Measurements from ENCODE around the gene MECP2. TPM values are rescaled to one million over a fixed set of nuclear protein-coding genes. Genes with fewer than 3 reads are reported as not detected.
A peak's percentile ranks its signal among the peaks of the same experiment; 100 is the strongest.

Gene MECP2
- total and polyA plus RNA-seq, 2 of the 13 experiments (the other 11 are each of a cell fraction or from before 2014, with no cell fraction given): 7.9 to 18.1 TPM

GRCh38 chrX:154138857-154139256 lies 41.3 kb upstream of the MECP2 start:
- Histone ChIP-seq H2AFZ (ENCODE audit: low read length) (no peak overlapping the region), H3K27me3 (ENCODE audit: control insufficient read depth in 1 of 2, insufficient read depth in 2 of 2, low read length in 2 of 2) (no peaks in the 10 kb centered on the region; a peak in 1 of 5 replicates), H3K4me2 (ENCODE audit: low read depth, low read length) (peak overlapping the region; percentile 61), H3K9ac (ENCODE audit: insufficient read depth, low read depth, low read length) (no peak overlapping the region), H4K20me1 (ENCODE audit: insufficient read depth, low read length) (no peaks in the 10 kb centered on the region), H3K4me1 (ENCODE audit: insufficient read depth, low read length) (peaks cover 26% of the 10 kb centered on the region), H3K4me3 (replicated peaks in 1 of 3; ENCODE audit: insufficient read depth in 1 of 3, low read depth in 2 of 3, low read length in 3 of 3) (peak overlapping the region in 1 of 3 experiments; percentile 28; a peak in 1 of 6 replicates), H3K9me3 (ENCODE audit: low read length) (no peaks in the 10 kb centered on the region), H3K27ac (ENCODE audit: extremely low read length, insufficient read depth, low read length) (no peak overlapping the region), H3K36me3 (replicated peaks in 1 of 2; ENCODE audit: control insufficient read depth in 1 of 2, insufficient read depth in 2 of 2, low read length in 2 of 2) (no peaks in the 10 kb centered on the region), H3K79me2 (ENCODE audit: insufficient read depth, low read length) (no peaks in the 10 kb centered on the region)
- peak; percentile 59; the same call in 1 of the 2 replicates for TF ChIP-seq CEBPB (IDR thresholded peaks at IDR 0.05; ENCODE audit: borderline replicate concordance, low read depth, low read length)
- 0 out of 2 replicates have a peak, but pooled peaks have one; percentile 29 for TF ChIP-seq CEBPG (CRISPR knock-in tag; IDR thresholded peaks at IDR 0.05)
- TF ChIP-seq THAP11 (CRISPR knock-in tag; IDR thresholded peaks at IDR 0.05): no peak
- intact Hi-C loops (cut with micrococcal nuclease; ENCODE audit: unreplicated experiment): no loop called here
- DNase-seq (ENCODE audit: low spot score) (peak; percentile 3), FAIRE-seq (no peak), ATAC-seq (no peak; the same call in 2 of the 3 replicates)
- CTCF ChIA-PET (ENCODE audit: low intra/inter-chr PET ratio, low total read pairs): no interaction called here
- WGBS (ENCODE audit: low lambda C conversion rate): 20% methylated on average over 9 of the region's 10 CpGs
- no TSS peak for BruUV-seq (replicated peaks)
- POLR2A ChIA-PET: no interaction called here
- in situ Hi-C loops (cut with HindIII; ENCODE audit: extremely low pct_ligation_motif_present, low pct_unique_long_range_greater_than_20kb): no loop called here

DNA sequence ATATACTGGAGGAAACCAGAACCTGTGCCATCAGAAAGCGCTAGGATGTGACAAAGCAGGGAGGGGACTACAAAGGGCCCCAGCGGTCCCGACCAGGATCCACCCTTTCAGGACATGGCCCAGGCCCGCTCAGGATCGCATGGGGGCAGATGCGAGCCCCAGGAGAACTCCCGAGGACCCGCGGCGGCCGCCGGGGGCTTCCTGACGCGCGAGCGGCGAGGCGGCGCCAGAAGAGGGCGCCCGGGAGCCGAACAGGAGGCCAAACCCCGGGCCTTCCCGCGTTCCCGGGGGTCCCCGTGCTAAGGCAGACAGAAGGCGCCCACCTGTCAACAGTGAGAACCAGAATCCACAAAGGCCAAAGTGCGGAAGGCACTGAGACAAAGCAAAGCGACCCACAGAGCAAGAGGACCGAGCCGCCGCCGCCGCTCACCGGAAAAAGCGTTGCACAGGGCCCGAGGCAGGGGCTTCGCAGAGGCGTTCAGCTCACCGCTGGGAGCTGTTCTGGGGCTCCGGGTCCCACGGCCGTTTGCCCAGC lies 39.2 kb upstream of the MECP2 start:
- ATAC-seq (peak; percentile 91), DNase-seq (ENCODE audit: low spot score) (peak; percentile 45), FAIRE-seq (no peak)
- ChIA-PET POLR2A (no interaction called here), CTCF (ENCODE audit: low intra/inter-chr PET ratio, low total read pairs) (interaction anchor here (1.0 to 1.1 kb wide), 2 partner anchors 172 to 398 kb away, joined by 3 to 7 read pairs; no protein-coding TSS in a partner anchor)
- H3K36me3 ChIP-seq (replicated peaks in 1 of 2; ENCODE audit: control insufficient read depth in 1 of 2, insufficient read depth in 2 of 2, low read length in 2 of 2): no peaks in the 10 kb centered on the region
- no peaks in the 10 kb centered on the region for H3K79me2 ChIP-seq (ENCODE audit: insufficient read depth, low read length)
- no peak overlapping the region for H3K27ac ChIP-seq (ENCODE audit: extremely low read length, insufficient read depth, low read length)
- 40% methylated on average over 1 of the region's 44 CpGs for WGBS (ENCODE audit: low lambda C conversion rate)
- no peaks in the 10 kb centered on the region; a peak in 1 of 5 replicates for H3K27me3 ChIP-seq (ENCODE audit: control insufficient read depth in 1 of 2, insufficient read depth in 2 of 2, low read length in 2 of 2)
- no peaks in the 10 kb centered on the region for H4K20me1 ChIP-seq (ENCODE audit: insufficient read depth, low read length)
- peak overlapping the region; percentile 60 for H3K4me2 ChIP-seq (ENCODE audit: low read depth, low read length)
- no peaks in the 10 kb centered on the region for H3K9me3 ChIP-seq (ENCODE audit: low read length)
- intact Hi-C loops (cut with micrococcal nuclease; ENCODE audit: unreplicated experiment): no loop called here
- H3K9ac ChIP-seq (ENCODE audit: insufficient read depth, low read depth, low read length): 0 out of 2 replicates have a peak overlapping the region, but pooled peaks have one; percentile 8
- in situ Hi-C loops (cut with HindIII; ENCODE audit: extremely low pct_ligation_motif_present, low pct_unique_long_range_greater_than_20kb): no loop called here
- H3K4me3 ChIP-seq (replicated peaks in 1 of 3; ENCODE audit: insufficient read depth in 1 of 3, low read depth in 2 of 3, low read length in 3 of 3): peak overlapping the region in 1 of 3 experiments; percentile 15; a peak in 1 of 6 replicates
- peaks cover 33% of the 10 kb centered on the region for H3K4me1 ChIP-seq (ENCODE audit: insufficient read depth, low read length)
- H2AFZ ChIP-seq (ENCODE audit: low read length): no peak overlapping the region
- no TSS peak for BruUV-seq (replicated peaks)
- TF ChIP-seq RAD21 (CRISPR knock-in tag; IDR thresholded peaks at IDR 0.05) (peak; percentile 80), GFI1 (CRISPR knock-in tag; IDR thresholded peaks at IDR 0.05; ENCODE audit: borderline replicate concordance) (0 out of 2 replicates have a peak, but pooled peaks have one; percentile 19), ZSCAN25 (CRISPR knock-in tag; IDR thresholded peaks at IDR 0.05) (no peak), RNF2 (conservative IDR thresholded peaks at IDR 0.05; ENCODE audit: low read depth) (peak; percentile 53), SOX5 (CRISPR knock-in tag; IDR thresholded peaks at IDR 0.05; ENCODE audit: borderline replicate concordance) (peak; percentile 15; the same call in 1 of the 2 replicates), ZBTB42 (CRISPR knock-in tag; IDR thresholded peaks at IDR 0.05) (no peak), YY1 (IDR thresholded peaks at IDR 0.05; ENCODE audit: insufficient read depth, insufficient replicate concordance, low read depth, low read length) (peak; percentile 15), FOXK1 (CRISPR knock-in tag; IDR thresholded peaks at IDR 0.05; ENCODE audit: borderline replicate concordance, low read depth) (no peak), PATZ1 (CRISPR knock-in tag; IDR thresholded peaks at IDR 0.05) (peak; percentile 51)
- TF ChIP-seq, protein P1, sequence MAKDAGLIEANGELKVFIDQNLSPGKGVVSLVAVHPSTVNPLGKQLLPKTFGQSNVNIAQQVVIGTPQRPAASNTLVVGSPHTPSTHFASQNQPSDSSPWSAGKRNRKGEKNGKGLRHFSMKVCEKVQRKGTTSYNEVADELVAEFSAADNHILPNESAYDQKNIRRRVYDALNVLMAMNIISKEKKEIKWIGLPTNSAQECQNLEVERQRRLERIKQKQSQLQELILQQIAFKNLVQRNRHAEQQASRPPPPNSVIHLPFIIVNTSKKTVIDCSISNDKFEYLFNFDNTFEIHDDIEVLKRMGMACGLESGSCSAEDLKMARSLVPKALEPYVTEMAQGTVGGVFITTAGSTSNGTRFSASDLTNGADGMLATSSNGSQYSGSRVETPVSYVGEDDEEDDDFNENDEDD (CRISPR knock-in tag; IDR thresholded peaks at IDR 0.05; ENCODE audit: borderline replicate concordance): 0 out of 2 replicates have a peak, but pooled peaks have one; percentile 22
- TF ChIP-seq, protein P2, sequence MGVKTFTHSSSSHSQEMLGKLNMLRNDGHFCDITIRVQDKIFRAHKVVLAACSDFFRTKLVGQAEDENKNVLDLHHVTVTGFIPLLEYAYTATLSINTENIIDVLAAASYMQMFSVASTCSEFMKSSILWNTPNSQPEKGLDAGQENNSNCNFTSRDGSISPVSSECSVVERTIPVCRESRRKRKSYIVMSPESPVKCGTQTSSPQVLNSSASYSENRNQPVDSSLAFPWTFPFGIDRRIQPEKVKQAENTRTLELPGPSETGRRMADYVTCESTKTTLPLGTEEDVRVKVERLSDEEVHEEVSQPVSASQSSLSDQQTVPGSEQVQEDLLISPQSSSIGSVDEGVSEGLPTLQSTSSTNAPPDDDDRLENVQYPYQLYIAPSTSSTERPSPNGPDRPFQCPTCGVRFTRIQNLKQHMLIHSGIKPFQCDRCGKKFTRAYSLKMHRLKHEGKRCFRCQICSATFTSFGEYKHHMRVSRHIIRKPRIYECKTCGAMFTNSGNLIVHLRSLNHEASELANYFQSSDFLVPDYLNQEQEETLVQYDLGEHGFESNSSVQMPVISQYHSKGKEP (CRISPR knock-in tag; IDR thresholded peaks at IDR 0.05): no peak
